Natural killer cell (primary cell): ENCODE data around the gene ABCA10. TPM values are rescaled to one million over a fixed set of nuclear protein-coding genes. Genes with fewer than 3 reads are reported as not detected.

Experiments used
- ATAC-seq, 3 donors: fragments of 150-1000 bp in 2 of 3; fragments of 200-7000 bp in 1 of 3; cut with Tn5 transposase; 1 replicate in 1 of 3; 2 replicates in 2 of 3; pipeline ENCODE4 v1.10.0; 2021; ENCODE audit warnings: mild to moderate bottlenecking in 2 of 3, moderate library complexity in 2 of 3
- DNase-seq, 2 donors: peaks; one replicate each; pipeline versions ENCODE4 v3.0.0 to v3.0.0-alpha.2; 2013 to 2021; ENCODE audit warnings: mixed read lengths in 1 of 2
- H3K27ac ChIP-seq: one replicate; pipeline ENCODE4 v1.5.1; 2013; ENCODE audit warnings: mild to moderate bottlenecking, low read length
- H3K27me3 ChIP-seq: one replicate; pipeline ENCODE4 v1.6.1; 2013; ENCODE audit warnings: low read length; ENCODE audit not compliant: control insufficient read depth, insufficient read depth
- H3K36me3 ChIP-seq: one replicate; pipeline ENCODE4 v1.6.1; 2013; ENCODE audit warnings: low read length; ENCODE audit not compliant: control insufficient read depth, insufficient read depth
- H3K4me1 ChIP-seq: one replicate; pipeline ENCODE4 v1.6.1; 2013; ENCODE audit warnings: low read length; ENCODE audit not compliant: control insufficient read depth, insufficient read depth
- H3K4me3 ChIP-seq: one replicate; pipeline ENCODE4 v1.5.1; 2013; ENCODE audit warnings: low read length
- H3K9me3 ChIP-seq: one replicate; pipeline ENCODE4 v1.6.1; 2013; ENCODE audit warnings: low read length; ENCODE audit not compliant: control insufficient read depth, insufficient read depth
- H3K27ac Mint-ChIP-seq, 2 donors: one replicate each; pipeline ENCODE4 v1.8.0; 2022; ENCODE audit warnings: mild to moderate bottlenecking in 2 of 2, mixed read lengths in 2 of 2, moderate library complexity in 1 of 2
- H3K27me3 Mint-ChIP-seq, 2 donors: one replicate each; pipeline ENCODE4 v1.8.0; 2022; ENCODE audit warnings: low read depth in 2 of 2, mixed read lengths in 2 of 2
- H3K36me3 Mint-ChIP-seq: one replicate; pipeline ENCODE4 v1.8.0; 2022; ENCODE audit warnings: mixed read lengths
- H3K4me1 Mint-ChIP-seq, 2 donors: one replicate each; pipeline ENCODE4 v1.8.0; 2022; ENCODE audit warnings: mixed read lengths in 2 of 2
- H3K4me3 Mint-ChIP-seq: one replicate; pipeline ENCODE4 v1.8.0; 2022; ENCODE audit warnings: mild to moderate bottlenecking, moderate library complexity, mixed read lengths
- H3K9me3 Mint-ChIP-seq, 2 donors: one replicate each; pipeline ENCODE4 v1.8.0; 2022; ENCODE audit warnings: mixed read lengths in 2 of 2
- WGBS: methylation state at CpG from one replicate; pipeline ENCODE4 v1.1.7; 2013; ENCODE audit warnings: missing lambda C conversion rate; ENCODE audit not compliant: insufficient coverage; 5-methylcytosine and 5-hydroxymethylcytosine counted together
- intact Hi-C: fragments of 100-400 bp; cut with micrococcal nuclease; formaldehyde crosslinking; loops from one replicate; pipeline ENCODE4 v1.14.2; 2022
- total RNA-seq, 4 donors: library from RNA; stranded (reverse); fragments of 120-200 nt in 1 of 4; gene quantifications; one replicate each; pipeline versions ENCODE4 v1.2.3 to v1.2.4, GENCODE V29; 2013 to 2022
- TF ChIP-seq, protein P1 (sequence below): fragments of 200-600 bp; IDR thresholded peaks from one replicate; pipeline ENCODE4 v1.8.0; 2022; ENCODE audit warnings: antibody characterized with exemption

The ABCA10 gene
- total RNA-seq, 3 donors from 2014 or later (not counting 1 experiment from before 2014, with no cell fraction given): 2.3 to 3.4 (median 2.7) TPM

DNA sequence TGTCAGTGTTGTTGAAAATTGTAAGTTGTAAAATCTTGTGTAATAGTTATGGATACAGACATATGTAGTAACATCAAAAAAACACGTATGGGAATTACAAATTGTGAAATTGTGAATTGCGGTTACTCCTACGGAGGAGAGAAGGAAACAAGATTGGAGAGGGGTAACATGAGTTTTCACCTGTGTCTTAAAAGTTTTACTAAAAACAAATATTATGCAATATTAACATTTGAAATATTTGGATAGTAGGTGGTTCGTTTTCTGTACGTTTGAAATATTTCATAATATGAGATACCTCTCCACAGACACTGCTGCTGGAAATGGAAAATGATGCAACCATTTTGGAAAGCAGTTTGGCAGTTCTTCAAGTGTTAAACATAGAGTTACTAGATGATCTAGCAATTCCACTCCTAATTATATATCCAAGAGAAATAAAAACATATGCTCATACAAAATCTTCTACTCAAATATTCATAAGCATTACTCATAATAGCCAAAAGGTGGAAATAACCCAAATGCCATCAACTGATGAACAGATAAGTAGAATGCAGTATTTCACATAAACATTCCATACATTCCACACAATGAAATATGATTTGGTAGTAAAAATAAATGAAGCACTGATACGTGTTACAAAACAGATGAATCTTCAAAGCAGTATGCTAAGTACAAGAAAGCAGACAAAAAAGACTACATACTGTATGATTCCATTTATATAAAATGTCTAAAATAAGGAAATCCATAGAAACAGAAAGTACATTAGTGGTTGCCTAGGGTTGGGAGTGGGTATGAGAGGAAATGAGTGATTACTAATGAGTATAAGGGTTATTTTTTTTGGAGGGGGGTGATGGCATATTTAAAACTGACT is 40.7 kb upstream of the ABCA10 start:
- no peak overlapping the region for H3K4me3 ChIP-seq
- intact Hi-C loops: no loop called here
- Mint-ChIP-seq H3K9me3 (no peaks in the 10 kb centered on the region), H3K27me3 (no peaks in the 10 kb centered on the region), H3K36me3 (no peaks in the 10 kb centered on the region), H3K4me3 (no peak overlapping the region), H3K27ac (peak overlapping the region in 1 of 2 donors; percentile 59), H3K4me1 (no peaks in the 10 kb centered on the region)
- H3K27me3 ChIP-seq: no peaks in the 10 kb centered on the region
- DNase-seq (no peak), ATAC-seq (no peak)
- no peaks in the 10 kb centered on the region for H3K4me1 ChIP-seq
- TF ChIP-seq, protein P1, sequence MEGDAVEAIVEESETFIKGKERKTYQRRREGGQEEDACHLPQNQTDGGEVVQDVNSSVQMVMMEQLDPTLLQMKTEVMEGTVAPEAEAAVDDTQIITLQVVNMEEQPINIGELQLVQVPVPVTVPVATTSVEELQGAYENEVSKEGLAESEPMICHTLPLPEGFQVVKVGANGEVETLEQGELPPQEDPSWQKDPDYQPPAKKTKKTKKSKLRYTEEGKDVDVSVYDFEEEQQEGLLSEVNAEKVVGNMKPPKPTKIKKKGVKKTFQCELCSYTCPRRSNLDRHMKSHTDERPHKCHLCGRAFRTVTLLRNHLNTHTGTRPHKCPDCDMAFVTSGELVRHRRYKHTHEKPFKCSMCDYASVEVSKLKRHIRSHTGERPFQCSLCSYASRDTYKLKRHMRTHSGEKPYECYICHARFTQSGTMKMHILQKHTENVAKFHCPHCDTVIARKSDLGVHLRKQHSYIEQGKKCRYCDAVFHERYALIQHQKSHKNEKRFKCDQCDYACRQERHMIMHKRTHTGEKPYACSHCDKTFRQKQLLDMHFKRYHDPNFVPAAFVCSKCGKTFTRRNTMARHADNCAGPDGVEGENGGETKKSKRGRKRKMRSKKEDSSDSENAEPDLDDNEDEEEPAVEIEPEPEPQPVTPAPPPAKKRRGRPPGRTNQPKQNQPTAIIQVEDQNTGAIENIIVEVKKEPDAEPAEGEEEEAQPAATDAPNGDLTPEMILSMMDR: no peak
- WGBS: 100% methylated on average over 2 of the region's 6 CpGs
- no peaks in the 10 kb centered on the region for H3K36me3 ChIP-seq
- H3K9me3 ChIP-seq: no peaks in the 10 kb centered on the region
- H3K27ac ChIP-seq: no peak overlapping the region

DNA sequence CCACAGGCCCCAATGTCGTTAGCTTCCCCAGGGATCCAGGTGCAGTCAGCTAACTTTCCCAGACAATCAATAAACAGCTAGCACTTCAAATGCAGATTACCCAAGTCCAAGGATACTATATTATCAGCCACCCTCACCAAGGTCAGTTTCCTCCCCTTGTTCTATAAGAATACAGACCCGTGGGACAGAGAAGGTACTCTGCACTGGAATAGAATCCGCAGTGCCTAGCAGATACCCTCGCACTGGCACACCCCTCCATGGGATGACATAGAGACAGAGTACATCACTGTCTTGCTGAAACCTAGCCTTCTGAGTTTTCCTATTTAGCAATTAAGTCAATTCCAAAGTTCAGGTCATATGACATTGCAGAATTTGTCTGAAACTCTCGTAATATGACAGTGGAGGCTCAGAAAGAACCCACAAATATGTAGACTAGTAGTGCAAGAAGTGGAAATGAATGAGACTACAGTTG is 40.0 kb upstream of the ABCA10 start:
- TF ChIP-seq, protein P1: no peak
- no peak for ATAC-seq
- H3K4me1 ChIP-seq: no peaks in the 10 kb centered on the region
- no peaks in the 10 kb centered on the region for H3K36me3 Mint-ChIP-seq
- H3K27me3 Mint-ChIP-seq: no peaks in the 10 kb centered on the region
- H3K36me3 ChIP-seq: peaks cover 4% of the 10 kb centered on the region
- no peaks in the 10 kb centered on the region for H3K4me1 Mint-ChIP-seq
- intact Hi-C loops: no loop called here
- H3K4me3 Mint-ChIP-seq: no peak overlapping the region
- H3K9me3 Mint-ChIP-seq: no peaks in the 10 kb centered on the region
- WGBS: 94% methylated on average over 5 of the region's 5 CpGs
- no peaks in the 10 kb centered on the region for H3K27me3 ChIP-seq
- no peak overlapping the region for H3K4me3 ChIP-seq
- H3K27ac ChIP-seq: no peak overlapping the region
- DNase-seq: no peak
- H3K27ac Mint-ChIP-seq: peak overlapping the region in 1 of 2 donors; percentile 59
- no peaks in the 10 kb centered on the region for H3K9me3 ChIP-seq

DNA sequence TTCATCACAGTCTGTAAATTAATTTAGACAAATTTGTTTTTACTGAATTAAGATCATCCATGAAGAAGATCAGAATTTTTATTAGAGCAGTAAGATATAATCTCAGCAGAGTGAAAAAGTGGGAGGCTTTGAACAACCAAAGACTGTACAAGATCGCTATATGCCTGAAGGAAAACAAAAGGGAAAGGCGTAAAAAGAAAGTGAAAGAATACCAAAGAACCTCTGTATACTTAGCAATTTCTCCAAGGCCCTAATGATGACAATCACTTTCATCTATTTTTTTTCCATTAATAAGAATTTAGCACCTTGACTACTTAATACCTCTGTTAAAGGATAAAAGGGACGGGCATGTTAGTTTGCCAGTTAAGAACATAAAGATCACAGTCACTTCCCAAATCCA is 38.6 kb upstream of the ABCA10 start:
- DNase-seq (no peak), ATAC-seq (no peak)
- intact Hi-C loops: no loop called here
- H3K9me3 ChIP-seq: no peaks in the 10 kb centered on the region
- TF ChIP-seq, protein P1: no peak
- H3K4me1 ChIP-seq: no peaks in the 10 kb centered on the region
- no peak overlapping the region for H3K27ac Mint-ChIP-seq
- H3K9me3 Mint-ChIP-seq: no peaks in the 10 kb centered on the region
- H3K27ac ChIP-seq: no peak overlapping the region
- H3K27me3 ChIP-seq: no peaks in the 10 kb centered on the region
- H3K36me3 ChIP-seq: peaks cover 4% of the 10 kb centered on the region
- no peak overlapping the region for H3K4me3 ChIP-seq
- 87% methylated on average over 3 of the region's 3 CpGs for WGBS
- H3K4me3 Mint-ChIP-seq: no peak overlapping the region
- no peaks in the 10 kb centered on the region for H3K4me1 Mint-ChIP-seq
- no peaks in the 10 kb centered on the region for H3K36me3 Mint-ChIP-seq
- no peaks in the 10 kb centered on the region for H3K27me3 Mint-ChIP-seq
